HEK293 (cell line): ENCODE results near the gene SLC38A10.

Experiments
- CTCF ChIA-PET: fragments of 350-600 bp; formaldehyde crosslinking; extraction: SDS; loops from one replicate; lab custom pipeline; 2021; ENCODE audit warnings: antibody characterized with exemption; lab: Yijun Ruan, JAX
- POLR2A ChIA-PET: fragments of 300-600 bp; formaldehyde crosslinking; extraction: SDS; loops from one replicate; lab custom pipeline; 2020; ENCODE audit warnings: antibody characterized with exemption, inconsistent platforms; lab: Yijun Ruan, JAX
- H3K27ac ChIP-seq: fragments of 200-500 bp; sonication (Bioruptor generic); 2 replicates; pipeline ENCODE4 v1.5.1; 2014; ENCODE audit warnings: low read depth, low read length, control low read depth, inconsistent platforms; ENCODE audit errors: extremely low read depth
- H3K36me3 ChIP-seq, 2 experiments: fragments of 200-500 bp in 1 of 2; sonication (Bioruptor generic) in 1 of 2; 1 replicate in 1 of 2; 2 replicates in 1 of 2; pipeline ENCODE4 v1.5.1; 2014 to 2017; ENCODE audit warnings: inconsistent platforms in 2 of 2, low read length in 2 of 2; ENCODE audit not compliant: control insufficient read depth in 2 of 2, insufficient read depth in 1 of 2
- H3K4me1 ChIP-seq: fragments of 200-500 bp; sonication (Bioruptor generic); 2 replicates; pipeline ENCODE4 v1.5.1; 2014; ENCODE audit warnings: mild to moderate bottlenecking, low read length, inconsistent platforms; ENCODE audit not compliant: control insufficient read depth, insufficient read depth
- H3K4me3 ChIP-seq: 2 replicates; pipeline ENCODE4 v1.5.1; 2011; ENCODE audit warnings: low read depth, mild to moderate bottlenecking, control low read depth, low read length, moderate library complexity
- H3K9me3 ChIP-seq: fragments of 200-500 bp; sonication (Bioruptor generic); 2 replicates; pipeline ENCODE4 v1.5.1; 2014; ENCODE audit warnings: low read depth, low read length, inconsistent platforms; ENCODE audit not compliant: control insufficient read depth, insufficient read depth
- SCRT1 ChIP-seq: fragments of 450-650 bp; formaldehyde crosslinking; IDR thresholded peaks from 2 replicates; pipeline ENCODE4 v1.5.1; 2016; ENCODE audit warnings: missing biosample characterization, missing genetic modification characterization, borderline replicate concordance
- SCRT2 ChIP-seq: fragments of 450-650 bp; formaldehyde crosslinking; IDR thresholded peaks from 2 replicates; pipeline ENCODE4 v1.5.1; 2016; ENCODE audit warnings: missing biosample characterization, missing genetic modification characterization
- ZBTB20 ChIP-seq: fragments of 450-650 bp; formaldehyde crosslinking; IDR thresholded peaks from 2 replicates; pipeline ENCODE4 v1.5.1; 2016; ENCODE audit warnings: missing biosample characterization, missing genetic modification characterization
- ZBTB8A ChIP-seq: fragments of 450-650 bp; formaldehyde crosslinking; IDR thresholded peaks from 2 replicates; pipeline ENCODE4 v1.5.1; 2016; ENCODE audit warnings: missing biosample characterization, missing genetic modification characterization
- ZNF10 ChIP-seq: fragments of 450-650 bp; formaldehyde crosslinking; IDR thresholded peaks from 2 replicates; pipeline ENCODE4 v1.5.1; 2017; ENCODE audit warnings: missing biosample characterization, missing genetic modification characterization
- ZNF121 ChIP-seq: fragments of 450-650 bp; formaldehyde crosslinking; IDR thresholded peaks from 2 replicates; pipeline ENCODE4 v1.5.1; 2016; ENCODE audit warnings: missing biosample characterization, missing genetic modification characterization
- ZNF366 ChIP-seq: fragments of 450-650 bp; formaldehyde crosslinking; conservative IDR thresholded peaks from 2 replicates; pipeline ENCODE4 v1.5.1; 2016; ENCODE audit warnings: missing biosample characterization, missing genetic modification characterization
- ZNF394 ChIP-seq: fragments of 450-650 bp; formaldehyde crosslinking; IDR thresholded peaks from 2 replicates; pipeline ENCODE4 v1.5.1; 2016; ENCODE audit warnings: missing biosample characterization, missing genetic modification characterization, mild to moderate bottlenecking, moderate library complexity, borderline replicate concordance
- ZNF513 ChIP-seq: fragments of 450-650 bp; IDR thresholded peaks from 2 replicates; pipeline ENCODE4 v1.5.1; 2018; ENCODE audit warnings: missing biosample characterization, missing genetic modification characterization
- ZNF768 ChIP-seq: fragments of 450-650 bp; formaldehyde crosslinking; IDR thresholded peaks from 2 replicates; pipeline ENCODE4 v1.5.1; 2018; ENCODE audit warnings: missing biosample characterization, mild to moderate bottlenecking, missing genetic modification characterization
- ZNF791 ChIP-seq: fragments of 450-650 bp; formaldehyde crosslinking; IDR thresholded peaks from 2 replicates; pipeline ENCODE4 v1.5.1; 2016; ENCODE audit warnings: missing biosample characterization, missing genetic modification characterization
- ZSCAN16 ChIP-seq: fragments of 450-650 bp; formaldehyde crosslinking; IDR thresholded peaks from 2 replicates; pipeline ENCODE4 v1.5.1; 2016; ENCODE audit warnings: missing biosample characterization, missing genetic modification characterization
- TF ChIP-seq, protein P1 (sequence below): fragments of 450-650 bp; formaldehyde crosslinking; IDR thresholded peaks from 2 replicates; pipeline ENCODE4 v1.5.1; 2016; ENCODE audit warnings: missing biosample characterization, missing genetic modification characterization
- TF ChIP-seq, protein P2 (sequence below): fragments of 450-650 bp; formaldehyde crosslinking; optimal IDR thresholded peaks from 2 replicates; pipeline ENCODE3; 2016; ENCODE audit warnings: missing biosample characterization, mild to moderate bottlenecking, missing genetic modification characterization
- TF ChIP-seq, protein P3 (sequence below): fragments of 450-650 bp; formaldehyde crosslinking; IDR thresholded peaks from 2 replicates; pipeline ENCODE4 v1.5.1; 2017; ENCODE audit warnings: missing biosample characterization, missing genetic modification characterization

Gene SLC38A10

DNA sequence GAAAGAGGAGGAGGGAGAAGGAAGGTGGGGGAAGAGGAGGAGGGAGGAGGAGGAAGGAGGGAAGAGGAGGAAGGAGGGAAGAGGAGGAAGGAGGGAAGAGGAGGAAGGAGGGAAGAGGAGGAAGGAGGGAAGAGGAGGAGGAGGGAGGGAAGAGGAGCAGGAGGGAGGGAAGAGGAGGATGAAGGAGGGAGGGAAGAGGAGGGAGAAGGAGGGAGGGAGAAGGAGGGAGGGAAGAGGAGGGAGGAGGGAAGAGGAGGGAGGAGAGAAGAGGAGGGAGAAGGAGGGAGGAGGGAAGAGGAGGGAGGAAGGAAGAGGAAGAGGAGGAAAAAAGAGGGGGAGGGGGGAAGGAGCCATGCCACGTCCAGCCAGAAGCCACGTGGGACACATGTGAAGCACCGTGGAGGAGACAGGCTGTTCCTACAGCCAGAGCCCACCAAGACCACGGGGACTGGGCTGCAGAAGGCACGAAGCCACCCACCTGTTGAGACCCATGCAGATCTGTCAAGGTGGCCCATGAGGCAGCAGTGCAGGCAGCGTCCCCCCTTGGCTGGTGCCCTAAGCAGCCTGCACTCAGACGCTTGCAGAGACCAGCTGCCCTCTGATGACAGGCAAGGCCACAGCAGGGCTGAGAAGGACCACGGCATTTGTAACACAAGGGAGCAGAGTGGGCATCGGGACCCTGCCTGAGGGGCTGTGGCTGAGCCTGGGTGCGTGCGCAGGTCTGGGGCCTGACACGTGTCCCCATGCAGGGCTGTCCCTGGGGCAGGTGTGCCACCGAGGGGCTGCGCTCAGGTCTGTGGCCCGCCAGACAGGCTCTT, 45.7 kb downstream of the SLC38A10 start:
- H3K4me3 ChIP-seq, result no peak overlapping the region
- peaks cover 0 to 56% of the 10 kb centered on the region in 2 experiments; a peak in 2 of 3 replicates for H3K36me3 ChIP-seq
- TF ChIP-seq ZNF366 (tag by site-specific recombination), result peak; percentile 29; the same call in 1 of the 2 replicates
- TF ChIP-seq ZBTB20 (tag by site-specific recombination), result no peak
- TF ChIP-seq ZNF791 (tag by site-specific recombination), result no peak
- TF ChIP-seq SCRT2 (tag by site-specific recombination), result peak; percentile 88
- TF ChIP-seq ZBTB8A, result peak; percentile 42; the same call in 1 of the 2 replicates
- peak; percentile 46; the same call in 1 of the 2 replicates for TF ChIP-seq ZNF513 (tag by site-specific recombination)
- peak; percentile 71 for TF ChIP-seq SCRT1 (tag by site-specific recombination)
- TF ChIP-seq, protein P1, sequence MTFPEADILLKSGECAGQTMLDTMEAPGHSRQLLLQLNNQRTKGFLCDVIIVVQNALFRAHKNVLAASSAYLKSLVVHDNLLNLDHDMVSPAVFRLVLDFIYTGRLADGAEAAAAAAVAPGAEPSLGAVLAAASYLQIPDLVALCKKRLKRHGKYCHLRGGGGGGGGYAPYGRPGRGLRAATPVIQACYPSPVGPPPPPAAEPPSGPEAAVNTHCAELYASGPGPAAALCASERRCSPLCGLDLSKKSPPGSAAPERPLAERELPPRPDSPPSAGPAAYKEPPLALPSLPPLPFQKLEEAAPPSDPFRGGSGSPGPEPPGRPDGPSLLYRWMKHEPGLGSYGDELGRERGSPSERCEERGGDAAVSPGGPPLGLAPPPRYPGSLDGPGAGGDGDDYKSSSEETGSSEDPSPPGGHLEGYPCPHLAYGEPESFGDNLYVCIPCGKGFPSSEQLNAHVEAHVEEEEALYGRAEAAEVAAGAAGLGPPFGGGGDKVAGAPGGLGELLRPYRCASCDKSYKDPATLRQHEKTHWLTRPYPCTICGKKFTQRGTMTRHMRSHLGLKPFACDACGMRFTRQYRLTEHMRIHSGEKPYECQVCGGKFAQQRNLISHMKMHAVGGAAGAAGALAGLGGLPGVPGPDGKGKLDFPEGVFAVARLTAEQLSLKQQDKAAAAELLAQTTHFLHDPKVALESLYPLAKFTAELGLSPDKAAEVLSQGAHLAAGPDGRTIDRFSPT (tag by site-specific recombination), result peak; percentile 76
- no peak for TF ChIP-seq ZNF394 (tag by site-specific recombination)
- H3K4me1 ChIP-seq, result no peaks in the 10 kb centered on the region
- no peaks in the 10 kb centered on the region for H3K9me3 ChIP-seq
- ChIA-PET CTCF (no interaction called here), POLR2A (no interaction called here)
- H3K27ac ChIP-seq, result no peak overlapping the region

DNA sequence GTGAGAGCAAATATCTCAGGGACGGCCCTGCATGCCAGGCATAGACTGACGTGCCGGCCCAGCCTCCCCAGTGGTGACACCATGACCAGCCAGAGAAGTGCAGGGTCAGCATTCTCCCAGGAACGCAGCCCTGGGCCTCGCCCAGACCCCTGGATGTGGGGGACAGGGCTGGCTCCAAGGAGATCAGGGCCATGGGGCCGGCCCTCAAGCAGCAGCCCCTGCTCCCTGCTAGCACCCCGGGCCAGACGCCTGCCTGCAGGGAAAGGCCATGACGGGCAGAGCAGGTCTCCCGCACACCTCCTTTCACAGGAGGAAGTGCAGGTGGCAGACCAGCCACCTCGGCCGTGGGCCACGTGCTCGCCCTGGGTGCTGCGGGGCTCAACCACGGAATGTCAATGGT, 46.5 kb downstream of the SLC38A10 start:
- H3K9me3 ChIP-seq, result no peaks in the 10 kb centered on the region
- ChIA-PET CTCF (no interaction called here), POLR2A (no interaction called here)
- H3K36me3 ChIP-seq, result peaks cover 0 to 54% of the 10 kb centered on the region in 2 experiments; a peak in 2 of 3 replicates
- no peak overlapping the region for H3K4me3 ChIP-seq
- H3K4me1 ChIP-seq, result no peaks in the 10 kb centered on the region
- TF ChIP-seq ZSCAN16 (tag by site-specific recombination), result no peak
- TF ChIP-seq ZNF768 (tag by site-specific recombination), result no peak
- H3K27ac ChIP-seq, result 0 out of 2 replicates have a peak overlapping the region, but pooled peaks have one; percentile 2

DNA sequence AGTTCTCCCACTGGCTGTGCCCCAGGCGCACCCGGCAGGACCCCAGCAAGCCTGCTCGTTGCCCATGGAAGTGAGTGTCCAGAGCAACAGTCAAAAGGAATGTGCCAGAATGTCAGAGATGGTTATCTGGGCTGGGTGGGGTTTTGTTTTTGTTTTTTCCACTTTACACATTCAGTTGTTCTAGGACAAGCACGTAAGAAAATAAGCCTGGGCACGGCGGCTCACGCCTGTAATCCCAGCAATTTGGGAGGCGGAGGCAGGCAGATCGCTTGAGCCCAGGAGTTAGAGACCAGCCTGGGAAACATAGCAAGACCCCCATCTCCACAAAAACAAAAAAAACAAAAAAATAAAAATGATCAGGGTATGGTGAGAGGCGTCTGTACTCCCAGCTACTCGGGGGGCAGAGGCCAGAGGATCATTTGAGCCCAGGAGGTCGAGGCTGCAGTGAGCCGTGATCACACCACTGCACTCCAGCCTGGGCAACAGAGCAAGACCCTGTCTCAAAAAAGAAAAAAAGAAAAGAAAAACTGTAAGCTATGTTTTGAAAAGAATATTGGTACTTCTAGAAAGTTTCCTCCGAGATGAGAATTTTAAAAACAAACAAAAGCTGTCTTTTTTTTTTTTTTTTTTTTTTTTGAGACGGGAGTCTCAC, 47.6 kb downstream of the SLC38A10 start:
- no peak overlapping the region for H3K4me3 ChIP-seq
- H3K27ac ChIP-seq, result no peak overlapping the region
- no peaks in the 10 kb centered on the region for H3K4me1 ChIP-seq
- peaks cover 0 to 53% of the 10 kb centered on the region in 2 experiments; a peak in 1 of 3 replicates for H3K36me3 ChIP-seq
- ChIA-PET CTCF (interaction anchor here (0.6 to 0.7 kb wide), 2 partner anchors 105 to 263 kb away, joined by 3 to 4 read pairs; no protein-coding TSS in a partner anchor), POLR2A (interaction anchor here (0.6 to 1.2 kb wide), 6 partner anchors 8 to 455 kb away, joined by 3 to 6 read pairs (median 4); partner anchors contain the start of genes CEP131, NDUFAF8 and TEPSIN)
- TF ChIP-seq ZNF10, result no peak
- peak; percentile 83 for TF ChIP-seq ZNF121 (tag by site-specific recombination)
- TF ChIP-seq, protein P2, sequence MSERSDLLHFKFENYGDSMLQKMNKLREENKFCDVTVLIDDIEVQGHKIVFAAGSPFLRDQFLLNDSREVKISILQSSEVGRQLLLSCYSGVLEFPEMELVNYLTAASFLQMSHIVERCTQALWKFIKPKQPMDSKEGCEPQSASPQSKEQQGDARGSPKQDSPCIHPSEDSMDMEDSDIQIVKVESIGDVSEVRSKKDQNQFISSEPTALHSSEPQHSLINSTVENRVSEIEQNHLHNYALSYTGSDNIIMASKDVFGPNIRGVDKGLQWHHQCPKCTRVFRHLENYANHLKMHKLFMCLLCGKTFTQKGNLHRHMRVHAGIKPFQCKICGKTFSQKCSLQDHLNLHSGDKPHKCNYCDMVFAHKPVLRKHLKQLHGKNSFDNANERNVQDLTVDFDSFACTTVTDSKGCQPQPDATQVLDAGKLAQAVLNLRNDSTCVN (tag by site-specific recombination), result no peak
- TF ChIP-seq, protein P3, sequence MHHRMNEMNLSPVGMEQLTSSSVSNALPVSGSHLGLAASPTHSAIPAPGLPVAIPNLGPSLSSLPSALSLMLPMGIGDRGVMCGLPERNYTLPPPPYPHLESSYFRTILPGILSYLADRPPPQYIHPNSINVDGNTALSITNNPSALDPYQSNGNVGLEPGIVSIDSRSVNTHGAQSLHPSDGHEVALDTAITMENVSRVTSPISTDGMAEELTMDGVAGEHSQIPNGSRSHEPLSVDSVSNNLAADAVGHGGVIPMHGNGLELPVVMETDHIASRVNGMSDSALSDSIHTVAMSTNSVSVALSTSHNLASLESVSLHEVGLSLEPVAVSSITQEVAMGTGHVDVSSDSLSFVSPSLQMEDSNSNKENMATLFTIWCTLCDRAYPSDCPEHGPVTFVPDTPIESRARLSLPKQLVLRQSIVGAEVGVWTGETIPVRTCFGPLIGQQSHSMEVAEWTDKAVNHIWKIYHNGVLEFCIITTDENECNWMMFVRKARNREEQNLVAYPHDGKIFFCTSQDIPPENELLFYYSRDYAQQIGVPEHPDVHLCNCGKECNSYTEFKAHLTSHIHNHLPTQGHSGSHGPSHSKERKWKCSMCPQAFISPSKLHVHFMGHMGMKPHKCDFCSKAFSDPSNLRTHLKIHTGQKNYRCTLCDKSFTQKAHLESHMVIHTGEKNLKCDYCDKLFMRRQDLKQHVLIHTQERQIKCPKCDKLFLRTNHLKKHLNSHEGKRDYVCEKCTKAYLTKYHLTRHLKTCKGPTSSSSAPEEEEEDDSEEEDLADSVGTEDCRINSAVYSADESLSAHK, result no peak
- H3K9me3 ChIP-seq, result no peaks in the 10 kb centered on the region
